B cell (primary cell): ENCODE measurements around the gene ZDHHC1. TPM values are rescaled to one million over a fixed set of nuclear protein-coding genes. Genes with fewer than 3 reads are reported as not detected.

Source experiments
- ATAC-seq: fragments of 200-7000 bp; cut with Tn5 transposase; one replicate; pipeline ENCODE4 v1.10.0; 2021; ENCODE audit warnings: low read depth, mild to moderate bottlenecking, moderate number of reproducible peaks, moderate library complexity
- CTCF ChIA-PET: fragments of 350-600 bp; sonication (Branson Sonifier 250); formaldehyde crosslinking; loops from one replicate; lab custom pipeline; 2021; ENCODE audit warnings: antibody characterized with exemption, inconsistent platforms; lab: Charles Lee
- POLR2A ChIA-PET: fragments of 350-600 bp; sonication (Branson Sonifier 250); formaldehyde crosslinking; loops from one replicate; lab custom pipeline; 2021; ENCODE audit warnings: antibody characterized with exemption; lab: Charles Lee
- DNase-seq: peaks from one replicate; pipeline ENCODE4 v3.0.0; 2013
- H2AFZ ChIP-seq: 2 replicates; pipeline ENCODE4 v1.6.1; 2012; ENCODE audit warnings: mild to moderate bottlenecking, low read depth, low read length; ENCODE audit not compliant: insufficient read depth, poor library complexity, severe bottlenecking
- H3K27ac ChIP-seq, 2 donors: 1 replicate in 1 of 2; 2 replicates in 1 of 2; pipeline ENCODE4 v1.5.1; 2012 to 2013; ENCODE audit warnings: low read length in 2 of 2, mild to moderate bottlenecking in 2 of 2, moderate library complexity in 1 of 2
- H3K27me3 ChIP-seq, 4 experiments: fragments of 200-600 bp in 1 of 4; sonication (generic) in 1 of 4; replicated peaks in 1 of 4; 1 replicate in 2 of 4; 2 replicates in 2 of 4; pipeline versions ENCODE4 v1.6.1 to v1.7.0; 2013 to 2016; ENCODE audit warnings: low read length in 3 of 4, mild to moderate bottlenecking in 2 of 4, mixed read lengths in 1 of 4, moderate library complexity in 1 of 4; ENCODE audit not compliant: insufficient read depth in 4 of 4, control insufficient read depth in 3 of 4; ENCODE audit errors: control extremely low read depth in 1 of 4
- H3K36me3 ChIP-seq, 2 experiments: replicated peaks in 1 of 2; 1 replicate in 1 of 2; 2 replicates in 1 of 2; pipeline versions ENCODE4 v1.6.1 to v1.7.1; 2013; ENCODE audit warnings: low read length in 1 of 2; ENCODE audit not compliant: insufficient read depth in 2 of 2, control insufficient read depth in 1 of 2; ENCODE audit errors: control extremely low read depth in 1 of 2, extremely low read depth in 1 of 2
- H3K4me1 ChIP-seq, 2 donors: fragments of 200-600 bp in 1 of 2; sonication (generic) in 1 of 2; 1 replicate in 1 of 2; 2 replicates in 1 of 2; pipeline versions ENCODE4 v1.5.1 to v1.6.1; 2013 to 2017; ENCODE audit warnings: low read length in 2 of 2; ENCODE audit not compliant: control insufficient read depth in 2 of 2, insufficient read depth in 2 of 2
- H3K4me2 ChIP-seq: replicated peaks from 2 replicates; pipeline ENCODE3; 2012; ENCODE audit warnings: mild to moderate bottlenecking, low read depth, low read length; ENCODE audit not compliant: poor library complexity, severe bottlenecking
- H3K4me3 ChIP-seq, 5 experiments: fragments of 200-600 bp in 1 of 5; sonication (generic) in 1 of 5; 1 replicate in 3 of 5; 2 replicates in 2 of 5; pipeline versions ENCODE4 v1.5.1 to v1.7.0; 2011 to 2016; ENCODE audit warnings: low read length in 4 of 5, mild to moderate bottlenecking in 4 of 5, low read depth in 2 of 5, control low read depth in 1 of 5, moderate library complexity in 1 of 5; ENCODE audit not compliant: insufficient read depth in 1 of 5; ENCODE audit errors: control extremely low read depth in 1 of 5, extremely low read depth in 1 of 5
- H3K79me2 ChIP-seq: fragments of 200-600 bp; sonication (generic); one replicate; pipeline ENCODE4 v1.6.0; 2016; ENCODE audit warnings: low read length; ENCODE audit not compliant: control insufficient read depth, insufficient read depth
- H3K9ac ChIP-seq: fragments of 200-600 bp; sonication (generic); 2 replicates; pipeline ENCODE4 v1.6.1; 2017; ENCODE audit warnings: mild to moderate bottlenecking, low read length, moderate library complexity
- H3K9me3 ChIP-seq, 3 donors: one replicate each; pipeline versions ENCODE4 v1.6.1 to v1.7.1; 2013; ENCODE audit warnings: low read length in 2 of 3; ENCODE audit not compliant: control insufficient read depth in 2 of 3, insufficient read depth in 1 of 3; ENCODE audit errors: control extremely low read depth in 1 of 3
- H4K20me1 ChIP-seq: 2 replicates; pipeline ENCODE4 v1.6.0; 2012; ENCODE audit warnings: mild to moderate bottlenecking, low read length; ENCODE audit not compliant: insufficient read depth, control insufficient read depth, poor library complexity, severe bottlenecking
- H3K27ac Mint-ChIP-seq: one replicate; pipeline ENCODE4 v1.8.0; 2021; ENCODE audit warnings: mixed read lengths
- H3K27me3 Mint-ChIP-seq: one replicate; pipeline ENCODE4 v1.8.0; 2021; ENCODE audit warnings: mixed read lengths
- H3K4me1 Mint-ChIP-seq: one replicate; pipeline ENCODE4 v1.8.0; 2021; ENCODE audit warnings: mixed read lengths
- H3K4me3 Mint-ChIP-seq: one replicate; pipeline ENCODE4 v1.8.0; 2021; ENCODE audit warnings: mixed read lengths
- H3K9me3 Mint-ChIP-seq: one replicate; pipeline ENCODE4 v1.8.0; 2022; ENCODE audit warnings: mixed read lengths; ENCODE audit not compliant: insufficient read depth
- CTCF ChIP-seq: fragments of 200-600 bp; IDR thresholded peaks from one replicate; pipeline ENCODE4 v1.8.0; 2022; ENCODE audit warnings: antibody characterized with exemption, mild to moderate bottlenecking
- EZH2 ChIP-seq: IDR thresholded peaks from 2 replicates; pipeline ENCODE4 v1.6.1; 2012; ENCODE audit warnings: borderline replicate concordance, low read depth, mild to moderate bottlenecking, moderate library complexity, low read length; ENCODE audit not compliant: insufficient read depth, poor library complexity, severe bottlenecking
- WGBS: methylation state at CpG from one replicate; pipeline ENCODE4 v1.1.5; 2013; ENCODE audit warnings: missing lambda C conversion rate; ENCODE audit not compliant: insufficient coverage; 5-methylcytosine and 5-hydroxymethylcytosine counted together
- intact Hi-C: fragments of 100-400 bp; cut with micrococcal nuclease; formaldehyde crosslinking; loops from one replicate; pipeline ENCODE4 v1.10.0; 2022
- polyA plus RNA-seq: library from polyadenylated mRNA; depleted of rRNA; stranded (reverse); fragments of >200 nt; gene quantifications from 2 replicates; pipeline ENCODE4 v1.2.3, GENCODE V29; 2012
- total RNA-seq, 2 donors: library from RNA; stranded (reverse); fragments of 120-200 nt in 1 of 2; gene quantifications; 1 replicate in 1 of 2; 2 replicates in 1 of 2; pipeline versions ENCODE4 v1.2.3 to v1.2.4, GENCODE V29; 2013 to 2022

Gene ZDHHC1
- total and polyA plus RNA-seq, 2 donors (not counting 1 experiment from before 2014, with no cell fraction given) = 0.58 to 2.8 TPM

- no peaks in the 10 kb centered on the region for H4K20me1 ChIP-seq
- no peaks in the 10 kb centered on the region for H3K36me3 ChIP-seq
- H3K79me2 ChIP-seq = no peaks in the 10 kb centered on the region
- H3K4me3 Mint-ChIP-seq = no peak overlapping the region
- peaks cover 8% of the 10 kb centered on the region for H3K4me1 Mint-ChIP-seq
- DNase-seq = no peak
- no peak overlapping the region for H3K27ac ChIP-seq
- no peak overlapping the region for H3K4me2 ChIP-seq
- H2AFZ ChIP-seq = no peak overlapping the region
- H3K27ac Mint-ChIP-seq = no peak overlapping the region
- no peaks in the 10 kb centered on the region for H3K27me3 Mint-ChIP-seq
- intact Hi-C loops = no loop called here
- CTCF ChIA-PET = no interaction called here
- H3K4me1 ChIP-seq = peaks cover 4 to 6% of the 10 kb centered on the region in 2 donors
- H3K4me3 ChIP-seq = no peak overlapping the region
- no peak for ATAC-seq
- H3K27me3 ChIP-seq = no peaks in the 10 kb centered on the region
- H3K9me3 Mint-ChIP-seq = no peaks in the 10 kb centered on the region
- no peak overlapping the region for H3K9ac ChIP-seq
- H3K9me3 ChIP-seq = no peaks in the 10 kb centered on the region
- TF ChIP-seq CTCF = no peak
- TF ChIP-seq EZH2 = no peak
- POLR2A ChIA-PET = no interaction called here
- WGBS = 96% methylated on average over 2 of the region's 3 CpGs
Measured at GRCh38 chr16:67411339-67411738, 4.9 kb downstream of the ZDHHC1 start.

- no peak overlapping the region for H3K4me2 ChIP-seq
- no peak overlapping the region for H3K9ac ChIP-seq
- no peak overlapping the region for H3K27ac ChIP-seq
- intact Hi-C loops = no loop called here
- WGBS = 98% methylated on average over 8 of the region's 9 CpGs
- no peaks in the 10 kb centered on the region for H4K20me1 ChIP-seq
- ChIA-PET CTCF (no interaction called here), POLR2A (no interaction called here)
- Mint-ChIP-seq H3K4me3 (no peak overlapping the region), H3K27me3 (no peaks in the 10 kb centered on the region), H3K27ac (no peak overlapping the region), H3K9me3 (no peaks in the 10 kb centered on the region), H3K4me1 (peaks cover 5% of the 10 kb centered on the region)
- no peak overlapping the region for H3K4me3 ChIP-seq
- ATAC-seq (no peak), DNase-seq (no peak)
- H3K79me2 ChIP-seq = no peaks in the 10 kb centered on the region
- TF ChIP-seq EZH2 (no peak), CTCF (no peak)
- no peaks in the 10 kb centered on the region for H3K9me3 ChIP-seq
- H2AFZ ChIP-seq = no peak overlapping the region
- H3K36me3 ChIP-seq = no peaks in the 10 kb centered on the region
- H3K4me1 ChIP-seq = no peaks in the 10 kb centered on the region
- no peaks in the 10 kb centered on the region for H3K27me3 ChIP-seq
Measured at GRCh38 chr16:67409631-67410030, 6.6 kb downstream of the ZDHHC1 start.
